ENCODE measurements around the gene ZNF205. TPM values are rescaled to one million over a fixed set of nuclear protein-coding genes. Genes with fewer than 3 reads are reported as not detected.

The ZNF205 gene
- total and polyA plus RNA-seq, 5 experiments from 2014 or later, result not detected

GRCh38 chr16:3112881-3113574 is 642 bp downstream of the ZNF205 start:
- peaks cover 0 to 2% (median 0%) of the 10 kb centered on the region in 4 donors for H3K4me1 Mint-ChIP-seq
- ATAC-seq (no peak), DNase-seq (no peak)
- POLR2A ChIA-PET, result interaction anchor here (0.7 kb wide), 1 partner anchor 29 kb away, joined by 3 read pairs; no protein-coding TSS in a partner anchor
- H3K4me3 Mint-ChIP-seq, result no peak overlapping the region
- no peaks in the 10 kb centered on the region for H3K27me3 Mint-ChIP-seq
- peaks cover 0 to 7% (median 3%) of the 10 kb centered on the region in 3 donors for H3K36me3 Mint-ChIP-seq
- peak overlapping the region in 1 of 10 donors; percentile 61 for H3K27ac Mint-ChIP-seq
- no peaks in the 10 kb centered on the region for H3K9me3 Mint-ChIP-seq

GRCh38 chr16:3113765-3114479 is 1.5 kb downstream of the ZNF205 start:
- H3K27me3 Mint-ChIP-seq, result no peaks in the 10 kb centered on the region
- peak overlapping the region in 1 of 10 donors; percentile 59 for H3K27ac Mint-ChIP-seq
- H3K4me3 Mint-ChIP-seq, result no peak overlapping the region
- H3K36me3 Mint-ChIP-seq, result peaks cover 0 to 7% (median 3%) of the 10 kb centered on the region in 3 donors
- H3K4me1 Mint-ChIP-seq, result peaks cover 0 to 2% (median 0%) of the 10 kb centered on the region in 4 donors
- POLR2A ChIA-PET, result no interaction called here
- no peaks in the 10 kb centered on the region for H3K9me3 Mint-ChIP-seq
- DNase-seq, result no peak
- no peak for ATAC-seq

- ATAC-seq, result no peak
- Mint-ChIP-seq H3K4me1 (peaks cover 0 to 2% (median 0%) of the 10 kb centered on the region in 4 donors), H3K27me3 (no peaks in the 10 kb centered on the region), H3K27ac (no peak overlapping the region), H3K9me3 (no peaks in the 10 kb centered on the region), H3K4me3 (no peak overlapping the region), H3K36me3 (peaks cover 0 to 7% (median 3%) of the 10 kb centered on the region in 3 donors)
- POLR2A ChIA-PET, result interaction anchor here (0.6 to 2.0 kb wide), 3 partner anchors 8 to 57 kb away, joined by 3 to 6 read pairs (median 4); no protein-coding TSS in a partner anchor
- DNase-seq, result no peak
These were observed 2.6 kb downstream of the ZNF205 start for GRCh38 chr16:3115003-3115402.

GRCh38 chr16:3115561-3115960 is 3.2 kb downstream of the ZNF205 start:
- ATAC-seq (no peak), DNase-seq (no peak)
- no peak overlapping the region for H3K27ac Mint-ChIP-seq
- no peak overlapping the region for H3K4me3 Mint-ChIP-seq
- H3K36me3 Mint-ChIP-seq, result peaks cover 0 to 7% (median 3%) of the 10 kb centered on the region in 3 donors
- H3K27me3 Mint-ChIP-seq, result no peaks in the 10 kb centered on the region
- H3K9me3 Mint-ChIP-seq, result no peaks in the 10 kb centered on the region
- H3K4me1 Mint-ChIP-seq, result peaks cover 0 to 2% (median 0%) of the 10 kb centered on the region in 4 donors
- POLR2A ChIA-PET, result interaction anchor here (0.5 to 2.0 kb wide), 3 partner anchors 9 to 170 kb away, joined by 3 to 6 read pairs (median 4); no protein-coding TSS in a partner anchor

GRCh38 chr16:3118204-3118790 is 5.9 kb downstream of the ZNF205 start:
- no peaks in the 10 kb centered on the region for H3K27me3 Mint-ChIP-seq
- no peaks in the 10 kb centered on the region for H3K9me3 Mint-ChIP-seq
- POLR2A ChIA-PET, result interaction anchor here (0.7 to 2.1 kb wide), 4 partner anchors 9 to 88 kb away, joined by 3 to 7 read pairs (median 4); no protein-coding TSS in a partner anchor
- ATAC-seq (no peak), DNase-seq (no peak)
- peak overlapping the region in 1 of 10 donors; percentile 21 for H3K27ac Mint-ChIP-seq
- H3K4me3 Mint-ChIP-seq, result no peak overlapping the region
- H3K4me1 Mint-ChIP-seq, result peaks cover under 1 to 7% (median 1%) of the 10 kb centered on the region in 4 donors
- peaks cover 0 to 3% (median 2%) of the 10 kb centered on the region in 3 donors for H3K36me3 Mint-ChIP-seq

GRCh38 chr16:3118846-3119245 is 6.5 kb downstream of the ZNF205 start:
- Mint-ChIP-seq H3K36me3 (peaks cover 0 to 3% (median 0%) of the 10 kb centered on the region in 3 donors), H3K4me3 (no peak overlapping the region), H3K4me1 (peaks cover 4 to 12% (median 6%) of the 10 kb centered on the region in 4 donors), H3K27ac (no peak overlapping the region), H3K9me3 (no peaks in the 10 kb centered on the region), H3K27me3 (no peaks in the 10 kb centered on the region)
- ATAC-seq (no peak), DNase-seq (no peak)
- POLR2A ChIA-PET, result interaction anchor here (0.9 to 2.1 kb wide), 3 partner anchors 9 to 19 kb away, joined by 3 to 7 read pairs (median 4); no protein-coding TSS in a partner anchor

GRCh38 chr16:3119286-3119685 is 6.9 kb downstream of the ZNF205 start:
- POLR2A ChIA-PET, result interaction anchor here (1.3 to 2.1 kb wide), 3 partner anchors 9 to 16 kb away, joined by 4 to 7 read pairs (median 5); partner anchors contain the start of gene ZNF213
- Mint-ChIP-seq H3K9me3 (no peaks in the 10 kb centered on the region), H3K27me3 (no peaks in the 10 kb centered on the region), H3K4me3 (no peak overlapping the region), H3K4me1 (peaks cover 4 to 12% (median 9%) of the 10 kb centered on the region in 4 donors), H3K36me3 (peaks cover 0 to 3% (median 0%) of the 10 kb centered on the region in 3 donors), H3K27ac (peak overlapping the region in 2 of 10 donors; percentile 29 to 62)
- no peak for ATAC-seq
- DNase-seq, result no peak

GRCh38 chr16:3119701-3120408 is 7.5 kb downstream of the ZNF205 start:
- POLR2A ChIA-PET, result interaction anchor here (1.3 to 1.6 kb wide), 2 partner anchors 10 to 15 kb away, joined by 4 to 5 read pairs; partner anchors contain the start of gene ZNF213
- peak overlapping the region in 2 of 10 donors; percentile 29 to 62 for H3K27ac Mint-ChIP-seq
- H3K9me3 Mint-ChIP-seq, result no peaks in the 10 kb centered on the region
- DNase-seq (no peak), ATAC-seq (no peak)
- H3K36me3 Mint-ChIP-seq, result no peaks in the 10 kb centered on the region
- peaks cover 6 to 16% (median 15%) of the 10 kb centered on the region in 4 donors for H3K4me1 Mint-ChIP-seq
- no peak overlapping the region for H3K4me3 Mint-ChIP-seq
- no peaks in the 10 kb centered on the region for H3K27me3 Mint-ChIP-seq

GRCh38 chr16:3120435-3120834 is 8.0 kb downstream of the ZNF205 start:
- DNase-seq (no peak), ATAC-seq (no peak)
- H3K27ac Mint-ChIP-seq, result no peak overlapping the region
- H3K4me1 Mint-ChIP-seq, result peaks cover 8 to 22% (median 18%) of the 10 kb centered on the region in 4 donors
- POLR2A ChIA-PET, result interaction anchor here (0.8 to 1.6 kb wide), 2 partner anchors 14 to 15 kb away, joined by 3 to 5 read pairs; partner anchors contain the start of gene ZNF213
- H3K27me3 Mint-ChIP-seq, result no peaks in the 10 kb centered on the region
- H3K9me3 Mint-ChIP-seq, result no peaks in the 10 kb centered on the region
- no peaks in the 10 kb centered on the region for H3K36me3 Mint-ChIP-seq
- H3K4me3 Mint-ChIP-seq, result no peak overlapping the region

GRCh38 chr16:3121851-3122467 is 9.6 kb downstream of the ZNF205 start:
- DNase-seq (no peak), ATAC-seq (no peak)
- H3K4me1 Mint-ChIP-seq, result peaks cover 12 to 34% (median 25%) of the 10 kb centered on the region in 4 donors
- peaks cover 0 to 3% (median 0%) of the 10 kb centered on the region in 3 donors for H3K36me3 Mint-ChIP-seq
- POLR2A ChIA-PET, result interaction anchor here (0.6 to 1.8 kb wide), 10 partner anchors 9 to 392 kb away, joined by 3 to 9 read pairs (median 4); partner anchors contain the start of genes ZNF213 and ZSCAN10
- H3K27me3 Mint-ChIP-seq, result no peaks in the 10 kb centered on the region
- no peaks in the 10 kb centered on the region for H3K9me3 Mint-ChIP-seq
- peak overlapping the region in 2 of 10 donors; percentile 2 to 20 for H3K4me3 Mint-ChIP-seq
- H3K27ac Mint-ChIP-seq, result no peak overlapping the region

GRCh38 chr16:3122926-3123570 is 10.7 kb downstream of the ZNF205 start:
- peaks cover 16 to 45% (median 32%) of the 10 kb centered on the region in 4 donors for H3K4me1 Mint-ChIP-seq
- H3K27me3 Mint-ChIP-seq, result no peaks in the 10 kb centered on the region

More at GRCh38 chr16:3122926-3123570, 10.7 kb downstream of the ZNF205 start:
- no peak for ATAC-seq
- Mint-ChIP-seq H3K27ac (peak overlapping the region in 9 of 10 donors; percentile 43 to 99 (median 91)), H3K4me3 (peak overlapping the region; percentile 94 to 98 (median 96)), H3K36me3 (peaks cover 0 to 3% (median 0%) of the 10 kb centered on the region in 3 donors), H3K9me3 (no peaks in the 10 kb centered on the region)
- no peak for DNase-seq
- POLR2A ChIA-PET, result interaction anchor here (0.6 to 1.8 kb wide), 9 partner anchors 8 to 1380 kb away, joined by 3 to 6 read pairs (median 4); partner anchors contain the start of gene ZNF213

Measured in naive thymus-derived CD8-positive, alpha-beta T cell (primary cell).